HG03095 (cell line): ENCODE results near the gene THAP4.

ENCODE experiments used
- ATAC-seq: cut with Tn5 transposase; IDR thresholded peaks from one replicate; pipeline ENCODE4 v1.9.1; 2021; ENCODE audit warnings: moderate library complexity; ENCODE audit not compliant: unreplicated experiment

Gene THAP4

GRCh38 chr2:241565411-241565810 lies 71.5 kb downstream of the THAP4 start:
- no peak for ATAC-seq

DNA sequence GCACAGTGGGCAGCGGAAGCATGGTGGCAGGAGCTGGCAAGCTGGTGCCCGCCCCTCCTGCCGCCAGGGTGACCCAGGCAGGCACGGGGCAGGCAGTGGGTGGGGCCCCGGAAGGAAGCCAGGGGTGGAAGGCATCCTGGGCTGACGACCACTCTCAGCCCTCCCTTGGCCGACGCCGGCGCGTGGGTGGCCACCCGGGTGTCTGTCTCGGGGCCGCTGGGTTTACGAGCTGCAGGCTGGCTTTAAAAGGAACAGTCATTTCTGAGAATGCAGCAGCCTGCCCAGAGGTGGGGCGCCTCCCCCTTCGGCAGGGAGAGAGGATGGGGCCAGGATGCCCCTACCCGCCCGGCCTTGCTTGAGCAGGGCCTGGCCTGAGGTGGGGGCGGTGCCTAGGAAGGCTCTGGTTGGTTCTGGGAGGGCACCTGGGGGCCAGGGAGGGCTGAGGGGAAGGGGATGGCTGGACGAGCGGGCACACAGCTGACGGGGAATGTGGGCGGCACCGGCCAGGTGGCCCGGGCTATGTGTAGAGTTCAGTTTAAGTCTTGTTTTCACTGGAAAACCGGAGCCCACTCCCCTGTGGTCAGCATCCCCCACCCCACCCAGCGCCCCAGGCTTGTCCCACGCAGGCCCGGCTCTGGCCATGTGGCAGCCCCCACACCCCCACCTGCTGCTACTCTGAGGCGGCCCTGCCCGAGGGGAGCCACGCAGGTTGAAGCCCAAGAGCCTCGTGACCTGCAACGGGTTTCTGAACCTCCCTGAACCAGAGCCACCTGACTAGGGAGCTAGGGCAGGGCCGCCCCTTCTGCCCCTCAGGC lies 72.2 kb downstream of the THAP4 start:
- ATAC-seq: no peak

GRCh38 chr2:241563981-241564595 lies 72.9 kb downstream of the THAP4 start:
- no peak for ATAC-seq

DNA sequence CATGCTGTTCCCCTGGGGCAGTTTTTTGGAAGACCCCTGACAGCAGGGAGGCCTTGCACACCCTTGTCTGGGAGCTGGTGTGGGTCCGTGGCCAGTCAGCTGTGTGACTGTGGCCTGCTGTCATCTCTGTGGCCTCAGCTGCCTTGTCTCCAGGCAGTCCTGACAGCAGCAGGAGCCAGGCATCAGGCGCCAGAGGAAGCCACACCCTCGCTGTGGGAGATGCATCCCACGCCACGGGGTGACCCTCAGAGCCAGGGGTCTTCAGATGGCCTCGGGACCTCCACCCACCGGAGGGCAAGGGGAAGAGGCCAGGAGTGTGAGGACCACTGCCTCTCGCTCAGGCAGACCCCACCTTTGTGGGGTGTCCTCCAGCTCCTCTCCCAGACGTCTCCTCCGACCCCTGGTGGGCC lies 73.4 kb downstream of the THAP4 start:
- ATAC-seq: no peak

DNA sequence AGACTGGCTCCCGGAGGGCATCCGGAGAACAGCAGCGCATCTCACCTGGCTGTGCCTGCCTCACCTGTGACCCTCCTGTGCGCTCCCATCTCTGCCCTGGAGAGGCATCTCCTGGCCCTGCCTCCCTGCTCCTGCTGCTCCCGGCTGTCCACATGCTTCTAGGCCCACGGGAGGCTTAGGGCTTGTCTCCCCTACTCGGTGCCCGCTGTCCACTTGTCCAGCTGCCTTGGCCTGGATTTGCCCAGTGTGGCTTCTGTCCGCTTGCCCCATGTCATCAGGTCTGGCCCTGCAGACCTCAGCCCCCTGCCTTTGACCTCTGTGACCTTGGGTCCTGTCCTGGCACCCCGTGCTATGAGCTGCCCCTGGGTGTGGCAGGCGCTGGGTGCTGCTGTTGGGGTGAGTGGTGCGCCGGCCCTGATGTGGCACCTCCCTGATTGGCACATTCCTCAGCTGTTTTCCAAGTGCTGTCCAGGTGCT lies 73.9 kb downstream of the THAP4 start:
- no peak for ATAC-seq

DNA sequence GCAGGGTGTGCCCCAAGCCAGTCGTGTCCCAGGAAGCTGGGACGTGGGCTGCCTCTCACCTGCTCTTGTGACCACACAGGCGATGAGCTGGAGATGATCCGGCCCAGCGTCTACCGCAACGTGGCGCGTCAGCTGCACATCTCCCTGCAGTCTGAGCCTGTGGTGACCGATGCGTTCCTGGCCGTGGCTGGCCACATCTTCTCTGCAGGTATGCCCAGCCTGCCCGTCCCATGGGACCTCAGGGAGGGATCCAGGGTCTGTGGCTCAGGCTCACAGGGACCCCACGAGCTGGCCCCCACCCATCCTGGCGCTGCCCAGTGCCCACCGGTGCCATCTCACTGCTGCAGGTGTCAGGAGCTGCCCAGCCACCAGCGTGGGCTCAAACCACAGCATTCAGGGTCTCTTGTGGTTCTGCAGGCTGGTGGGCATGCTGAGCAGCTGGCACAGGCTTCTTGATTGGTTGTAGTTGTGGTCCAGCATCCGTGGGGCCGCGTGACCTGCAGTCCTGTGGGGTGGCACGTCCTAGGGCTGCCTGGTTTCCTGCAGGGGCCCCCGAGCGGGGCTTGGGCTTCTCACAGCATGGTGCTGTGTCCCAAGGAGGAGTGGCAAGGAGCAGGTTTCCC lies 74.6 kb downstream of the THAP4 start:
- no peak for ATAC-seq

GRCh38 chr2:241561832-241562231 lies 75.1 kb downstream of the THAP4 start:
- no peak for ATAC-seq

GRCh38 chr2:241560883-241561474 lies 76.0 kb downstream of the THAP4 start:
- no peak for ATAC-seq

DNA sequence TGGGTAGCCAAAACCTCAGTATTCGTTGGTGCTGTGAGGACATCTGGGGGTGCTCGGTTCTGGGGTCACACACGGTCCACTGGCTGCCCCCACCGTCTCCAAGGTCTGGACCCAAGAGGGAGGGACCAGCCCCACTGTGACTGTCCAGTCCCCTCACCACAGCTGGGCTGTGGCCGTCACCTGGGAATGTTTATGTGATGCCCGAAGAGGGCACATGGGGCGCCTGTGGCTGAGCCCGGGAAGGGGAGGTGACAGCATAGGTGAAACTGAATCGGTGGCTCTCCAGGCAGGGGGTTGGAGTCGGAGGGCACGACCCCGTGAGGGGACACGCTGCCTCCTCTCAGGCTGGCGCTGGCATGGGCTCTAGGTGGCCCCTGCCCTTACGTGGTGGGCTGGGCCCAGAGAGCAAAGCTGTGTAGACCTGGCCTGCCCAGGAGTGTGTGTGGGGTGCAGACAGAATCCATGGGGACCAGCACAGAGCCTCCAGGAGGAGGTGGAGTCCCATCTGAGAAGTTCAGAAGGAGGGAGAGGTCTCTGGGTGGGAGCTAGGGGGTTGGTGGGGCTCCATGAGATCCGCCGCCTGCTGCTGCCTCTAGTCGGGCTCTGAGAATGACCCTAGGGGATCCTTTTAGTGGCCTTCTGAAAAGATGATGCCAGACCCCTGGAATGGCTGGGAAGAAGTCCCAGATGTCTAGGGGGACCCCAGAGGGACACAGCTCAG lies 76.6 kb downstream of the THAP4 start:
- no peak for ATAC-seq

- ATAC-seq: no peak
Observed at GRCh38 chr2:241559323-241560161, 77.4 kb downstream of the THAP4 start.

DNA sequence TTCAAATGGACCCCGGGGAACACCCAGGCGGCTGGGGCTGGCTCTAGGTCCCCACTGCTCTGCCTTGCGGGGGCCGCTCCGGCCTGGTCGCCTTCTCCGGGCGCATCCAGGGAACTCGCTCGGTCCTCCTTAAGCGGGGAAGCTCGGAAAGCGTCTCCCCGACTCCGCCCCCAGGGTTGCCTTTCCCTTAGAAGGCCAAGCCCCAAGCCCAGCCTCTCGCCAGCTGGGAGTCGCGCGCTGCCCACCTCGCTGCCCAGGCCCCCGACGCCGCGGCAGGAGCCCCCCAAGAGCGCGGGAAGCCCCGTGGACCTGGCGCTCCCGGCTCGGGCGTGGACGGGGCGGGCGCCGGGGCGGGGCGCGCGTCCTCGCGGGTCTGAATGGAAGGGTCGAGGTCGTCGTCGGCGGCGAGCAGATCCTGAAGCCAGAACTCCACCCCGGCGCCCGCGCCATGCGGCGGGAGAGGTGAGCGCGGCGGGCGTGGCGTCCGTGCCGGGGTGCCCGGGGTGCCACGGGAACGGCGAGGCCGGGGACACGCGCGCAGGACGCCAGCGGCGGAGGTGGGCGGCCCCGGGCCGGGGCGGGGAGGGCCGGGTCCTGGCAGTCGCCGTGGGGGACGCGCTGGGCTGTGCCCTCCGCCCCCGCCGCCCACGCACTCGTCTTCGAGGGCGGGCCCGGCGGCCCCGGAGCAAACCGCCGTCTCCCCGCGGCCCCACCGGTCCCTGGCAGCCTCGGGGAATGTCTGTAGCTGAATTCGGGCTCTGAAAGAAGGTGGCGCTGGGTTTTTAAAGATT lies 78.2 kb downstream of the THAP4 start, which contains the start of gene BOK:
TSS of gene BOK (plus strand) at position 214 of the 791 bp plus-strand sequence. CDS start 739 bp downstream, outside the sequence.
- no peak for ATAC-seq

GRCh38 chr2:241556746-241557145 lies 80.2 kb downstream of the THAP4 start:
- ATAC-seq: no peak

DNA sequence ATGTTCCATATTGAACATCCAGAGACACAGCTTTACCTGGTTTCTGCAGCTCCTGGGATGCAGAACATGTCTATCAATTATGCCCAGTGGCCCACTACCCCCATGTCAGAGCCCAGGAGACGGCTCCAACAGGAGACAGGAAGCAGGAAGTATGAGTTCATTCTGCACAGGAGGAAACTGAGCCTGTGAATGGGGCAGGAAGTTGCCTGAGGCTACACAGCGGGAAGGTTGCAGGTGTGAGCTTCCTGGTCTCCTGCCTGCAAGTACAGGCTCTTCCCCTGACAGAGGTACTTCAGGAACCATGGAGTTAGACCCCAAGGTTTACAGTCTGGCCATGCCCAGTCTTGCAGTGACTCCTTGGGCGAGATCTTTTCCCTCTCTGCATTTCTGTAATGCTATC lies 81.2 kb downstream of the THAP4 start:
- no peak for ATAC-seq

DNA sequence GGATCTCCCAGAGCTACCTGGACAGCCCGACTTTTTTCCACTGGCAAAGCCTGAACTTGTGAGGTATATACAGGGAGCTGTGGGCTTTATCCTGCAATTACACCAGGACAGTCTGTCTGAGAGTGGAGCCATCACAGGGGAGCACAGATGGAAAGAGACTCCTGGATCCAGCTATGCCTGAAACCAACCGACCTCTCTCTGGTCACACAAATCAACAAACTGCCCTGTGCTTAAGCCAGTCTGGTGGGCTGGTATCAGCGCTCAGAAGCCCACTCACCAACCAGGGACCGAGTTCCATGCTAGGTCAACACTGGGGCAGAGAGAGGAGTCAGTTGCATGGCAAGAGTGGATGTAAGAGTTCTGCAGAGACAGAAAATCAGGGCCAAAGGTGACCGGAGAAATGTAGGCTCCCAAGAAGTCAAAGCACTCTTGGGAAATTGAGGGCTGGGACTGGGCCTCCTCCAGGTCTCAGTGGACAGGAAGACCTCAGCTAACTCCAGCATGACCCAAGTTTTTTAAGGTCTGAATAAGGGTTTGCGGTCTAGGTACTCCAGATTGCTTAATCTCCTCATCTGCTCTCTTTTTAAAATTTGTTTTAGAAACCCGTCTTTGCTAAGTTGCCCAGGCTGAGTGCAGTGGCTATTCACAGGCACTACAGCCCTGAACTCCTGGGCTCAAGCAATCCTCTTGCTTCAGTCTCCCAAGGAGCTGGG lies 82.2 kb downstream of the THAP4 start:
- no peak for ATAC-seq

GRCh38 chr2:241553981-241554380 lies 83.0 kb downstream of the THAP4 start:
- ATAC-seq: no peak

DNA sequence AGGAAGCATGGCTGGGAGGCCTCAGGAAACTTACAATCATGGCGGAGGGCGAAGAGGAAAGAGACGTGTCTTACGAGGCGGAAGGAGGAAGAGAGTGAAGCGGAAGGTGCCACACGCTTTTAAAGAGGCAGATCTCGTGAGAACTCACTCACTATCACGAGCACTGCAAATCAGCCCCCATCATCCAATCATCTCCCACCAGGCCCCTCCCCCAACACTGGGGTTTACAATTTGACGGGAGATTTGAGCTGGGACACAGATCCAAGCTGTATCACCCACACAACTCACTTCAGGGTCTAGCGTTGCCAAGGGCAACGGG lies 83.5 kb downstream of the THAP4 start:
- ATAC-seq: no peak

- no peak for ATAC-seq
Observed at GRCh38 chr2:241551998-241552737, 84.8 kb downstream of the THAP4 start.

GRCh38 chr2:241551599-241551997 lies 85.4 kb downstream of the THAP4 start:
- no peak for ATAC-seq
